H1 (cell line): ENCODE measurements around the gene POLG. TPM values are rescaled to one million over a fixed set of nuclear protein-coding genes. Genes with fewer than 3 reads are reported as not detected.
A peak's percentile ranks its signal among the peaks of the same experiment; 100 is the strongest.

Experiments used
- CBX5 ChIP-seq: fragments of 300-800, 300-1000 bp; sonication (generic); IDR thresholded peaks from 2 replicates; pipeline ENCODE4 v1.7.1; 2016; ENCODE audit warnings: antibody characterized with exemption, low read length, low read depth
- CBX8 ChIP-seq: fragments of 300-800, 300-1000 bp; sonication (generic); IDR thresholded peaks from 2 replicates; pipeline ENCODE4 v1.7.1; 2016; ENCODE audit warnings: low read depth, low read length, borderline replicate concordance
- CEBPB ChIP-seq: IDR thresholded peaks from 2 replicates; pipeline ENCODE4 v1.6.1; 2012; ENCODE audit warnings: low read depth, low read length
- CHD1 ChIP-seq: IDR thresholded peaks from 2 replicates; pipeline ENCODE4 v1.6.1; 2012; ENCODE audit warnings: low read depth, low read length, improper control_type of control experiment
- CREB1 ChIP-seq: IDR thresholded peaks from 2 replicates; pipeline ENCODE4 v1.6.1; 2012; ENCODE audit warnings: inconsistent platforms
- EGR1 ChIP-seq: IDR thresholded peaks from 2 replicates; pipeline ENCODE4 v1.6.1; 2011; ENCODE audit warnings: low read depth, low read length, borderline replicate concordance
- EZH2 ChIP-seq: fragments of 200-600 bp; sonication (generic); IDR thresholded peaks from 2 replicates; pipeline ENCODE4 v1.7.1; 2012; ENCODE audit warnings: low read depth, mild to moderate bottlenecking, moderate library complexity, low read length, inconsistent platforms; ENCODE audit not compliant: severe bottlenecking
- GABPA ChIP-seq: IDR thresholded peaks from 2 replicates; pipeline ENCODE4 v1.6.1; 2011; ENCODE audit warnings: mild to moderate bottlenecking, low read length, moderate library complexity, borderline replicate concordance; ENCODE audit not compliant: insufficient read depth
- GTF2F1 ChIP-seq: IDR thresholded peaks from 2 replicates; pipeline ENCODE4 v1.6.1; 2012; ENCODE audit warnings: low read depth, low read length, improper control_type of control experiment, borderline replicate concordance
- HDAC2 ChIP-seq, 2 experiments: fragments of 300-600 bp in 1 of 2; sonication (generic) in 1 of 2; IDR thresholded peaks; 2 replicates each; pipeline ENCODE4 v1.6.1; 2011 to 2012; ENCODE audit warnings: low read depth in 2 of 2, low read length in 2 of 2, mild to moderate bottlenecking in 2 of 2, moderate library complexity in 2 of 2, borderline replicate concordance in 1 of 2, inconsistent platforms in 1 of 2
- HDAC6 ChIP-seq: IDR thresholded peaks from one replicate; pipeline ENCODE4 v1.7.1; 2012; ENCODE audit warnings: low read depth, mild to moderate bottlenecking, inconsistent platforms, low read length, moderate library complexity
- JUN ChIP-seq: IDR thresholded peaks from 2 replicates; pipeline ENCODE4 v1.6.1; 2011; ENCODE audit warnings: low read depth, mild to moderate bottlenecking, improper control_type of control experiment, low read length
- JUND ChIP-seq: IDR thresholded peaks from 2 replicates; pipeline ENCODE4 v1.6.1; 2011; ENCODE audit warnings: mild to moderate bottlenecking, improper control_type of control experiment, low read length
- MAFK ChIP-seq: IDR thresholded peaks from 2 replicates; pipeline ENCODE4 v1.6.1; 2012; ENCODE audit warnings: low read depth, mild to moderate bottlenecking, improper control_type of control experiment, low read length
- PHF8 ChIP-seq: fragments of 200-600 bp; sonication (generic); conservative IDR thresholded peaks from 2 replicates; pipeline ENCODE4 v1.7.1; 2012; ENCODE audit warnings: low read depth, mild to moderate bottlenecking, inconsistent platforms, low read length, moderate library complexity
- POLR2AphosphoS5 ChIP-seq: IDR thresholded peaks from 2 replicates; pipeline ENCODE4 v1.6.1; 2011; ENCODE audit warnings: low read depth, low read length
- RNF2 ChIP-seq: fragments of 200-900, 300-1000 bp; sonication (generic); IDR thresholded peaks from 2 replicates; pipeline ENCODE4 v1.7.1; 2016; ENCODE audit warnings: borderline replicate concordance, low read depth, mild to moderate bottlenecking, antibody characterized with exemption, low read length; ENCODE audit not compliant: poor library complexity, severe bottlenecking; ENCODE audit errors: missing control alignments
- SAP30 ChIP-seq: fragments of 300-600 bp; sonication (generic); IDR thresholded peaks from 2 replicates; pipeline ENCODE4 v1.7.1; 2012; ENCODE audit warnings: low read length, moderate library complexity, mild to moderate bottlenecking, inconsistent platforms; ENCODE audit not compliant: insufficient read depth, insufficient replicate concordance
- SIN3A ChIP-seq, 2 experiments: IDR thresholded peaks in 1 of 2; conservative IDR thresholded peaks in 1 of 2; 2 replicates each; pipeline ENCODE4 v1.6.1; 2011 to 2012; ENCODE audit warnings: low read length in 2 of 2, improper control_type of control experiment in 1 of 2, low read depth in 1 of 2, mild to moderate bottlenecking in 1 of 2
- SUZ12 ChIP-seq: fragments of 200-600 bp; sonication (generic); IDR thresholded peaks from 2 replicates; pipeline ENCODE4 v1.6.1; 2012; ENCODE audit warnings: mild to moderate bottlenecking, inconsistent platforms, low read length, moderate library complexity, mixed read lengths
- TCF12 ChIP-seq: IDR thresholded peaks from 2 replicates; pipeline ENCODE4 v1.6.1; 2011; ENCODE audit warnings: low read depth, mild to moderate bottlenecking, low read length
- USF2 ChIP-seq: IDR thresholded peaks from 2 replicates; pipeline ENCODE4 v1.6.1; 2011; ENCODE audit warnings: low read length, improper control_type of control experiment
- YY1 ChIP-seq: IDR thresholded peaks from 2 replicates; pipeline ENCODE4 v1.6.1; 2011; ENCODE audit warnings: low read depth, mild to moderate bottlenecking, low read length
- polyA plus RNA-seq, 7 experiments: library from polyadenylated mRNA; depleted of rRNA in 3 of 7; stranded (reverse) in 5 of 7; unstranded in 2 of 7; fragments of >200 nt in 5 of 7; fragments of 200-250 nt in 2 of 7; gene quantifications; 1 replicate in 5 of 7; 2 replicates in 1 of 7; 4 replicates in 1 of 7; pipeline versions ENCODE4 v1.2.1 to v1.2.3, GENCODE V29; 2011 to 2013; ENCODE audit warnings: missing spikeins in 2 of 7, mixed read lengths in 2 of 7
- total RNA-seq: library from RNA; stranded (reverse); fragmentation: NEBNext Ultra II Directional; extraction: Animal tissue kit (Norgen Biotek cat#: 25700); gene quantifications from 2 replicates; pipeline ENCODE4 v1.2.1, GENCODE V29; 2021

The POLG gene
- total and polyA plus RNA-seq, 2 of the 8 experiments (the other 6 are each of a cell fraction or from before 2014, with no cell fraction given) = 14.8 to 52.3 TPM

- TF ChIP-seq CBX5 = no peak
- no peak for TF ChIP-seq POLR2AphosphoS5
- no peak for TF ChIP-seq EGR1
- TF ChIP-seq JUND = no peak
- peak; percentile 46; the same call in 1 of the 2 replicates for TF ChIP-seq CREB1
- TF ChIP-seq RNF2 = peak; percentile 44
- peak; percentile 95 for TF ChIP-seq SAP30
- TF ChIP-seq GTF2F1 = no peak
- no peak for TF ChIP-seq SUZ12
- no peak for TF ChIP-seq MAFK
- TF ChIP-seq CBX8 = no peak
- peak; percentile 78 for TF ChIP-seq YY1
- TF ChIP-seq CHD1 = no peak
- TF ChIP-seq HDAC2 (IDR thresholded peaks at IDR 0.05; ENCODE audit: borderline replicate concordance in 1 of 2, low read depth in 2 of 2, low read length in 2 of 2) = peak; percentile 76 to 95; a peak in 3 of 4 replicates
- TF ChIP-seq GABPA = peak; percentile 77; the same call in 1 of the 2 replicates
- TF ChIP-seq PHF8 = no peak
- TF ChIP-seq HDAC6 = no peak
- TF ChIP-seq USF2 = no peak
- TF ChIP-seq JUN = no peak
- peak; percentile 86 for TF ChIP-seq EZH2
- no peak for TF ChIP-seq CEBPB
- TF ChIP-seq SIN3A (conservative IDR thresholded peaks at IDR 0.05 in 1 of 2, IDR thresholded peaks at IDR 0.05 in 1 of 2; ENCODE audit: low read depth in 1 of 2, low read length in 2 of 2) = peak; percentile 96 to 99
- TF ChIP-seq TCF12 = no peak
These were observed 27.0 kb upstream of the POLG start (continued) for GRCh38 chr15:89361451-89362202.
